GM12892 (cell line): ENCODE measurements around the gene NINJ2.

ENCODE experiments used
- POLR2A ChIP-seq: IDR thresholded peaks from 2 replicates; pipeline ENCODE4 v1.6.1; 2011; ENCODE audit warnings: low read depth, low read length, control low read depth
- POLR2AphosphoS5 ChIP-seq: IDR thresholded peaks from 2 replicates; pipeline ENCODE4 v1.6.1; 2011; ENCODE audit warnings: low read depth, low read length, control low read depth
- TAF1 ChIP-seq: IDR thresholded peaks from 2 replicates; pipeline ENCODE4 v1.6.1; 2011; ENCODE audit warnings: low read depth, mild to moderate bottlenecking, control low read depth, low read length, borderline replicate concordance

- TF ChIP-seq TAF1 (no peak), POLR2AphosphoS5 (no peak), POLR2A (no peak)
Observed at GRCh38 chr12:650983-651382, 12.3 kb downstream of the NINJ2 start.
